ENCODE measurements around the gene PLEKHA5. TPM values are rescaled to one million over a fixed set of nuclear protein-coding genes. Genes with fewer than 3 reads are reported as not detected.
"Not testable (repeated sequence)": the region's sequence is repeated elsewhere in the genome, so short reads cannot be mapped to it uniquely, and the experiment has no call there.

The PLEKHA5 gene
- total RNA-seq, 1 donor from 2014 or later = 60.8 TPM

DNA sequence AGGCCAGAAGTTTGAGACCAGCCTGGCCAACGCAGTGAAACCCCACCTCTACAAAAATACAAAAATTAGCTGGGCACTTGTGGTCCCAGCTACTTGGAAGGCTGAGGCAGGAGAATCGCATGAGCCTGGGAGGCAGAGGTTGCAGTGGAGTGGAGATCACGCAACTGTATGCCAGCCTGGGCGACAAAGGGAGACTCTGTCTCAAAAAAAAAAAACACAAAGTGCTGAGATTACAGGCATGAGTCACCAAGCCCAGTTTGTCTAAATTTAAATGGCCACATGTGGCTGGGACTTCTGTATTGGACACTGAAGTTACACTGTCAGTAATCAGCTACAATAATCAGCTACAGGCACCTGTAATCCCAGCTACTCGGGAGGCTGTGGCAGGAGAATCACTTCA is 208.9 kb downstream of the PLEKHA5 start:
- H3K4me1 ChIP-seq = no peaks in the 10 kb centered on the region
- peaks cover 19% of the 10 kb centered on the region for H3K9me3 ChIP-seq (replicated peaks)
- peaks cover 66% of the 10 kb centered on the region for H3K36me3 ChIP-seq
- no peak for DNase-seq
- no peak overlapping the region for H3K4me3 ChIP-seq
- no peak overlapping the region for H3K27ac ChIP-seq (replicated peaks)
- intact Hi-C loops (cut with micrococcal nuclease) = no loop called here
- TF ChIP-seq CTCF (IDR thresholded peaks at IDR 0.05; ENCODE audit: borderline replicate concordance) = no peak
- H3K27me3 ChIP-seq (ENCODE audit: low read depth) = no peaks in the 10 kb centered on the region

DNA sequence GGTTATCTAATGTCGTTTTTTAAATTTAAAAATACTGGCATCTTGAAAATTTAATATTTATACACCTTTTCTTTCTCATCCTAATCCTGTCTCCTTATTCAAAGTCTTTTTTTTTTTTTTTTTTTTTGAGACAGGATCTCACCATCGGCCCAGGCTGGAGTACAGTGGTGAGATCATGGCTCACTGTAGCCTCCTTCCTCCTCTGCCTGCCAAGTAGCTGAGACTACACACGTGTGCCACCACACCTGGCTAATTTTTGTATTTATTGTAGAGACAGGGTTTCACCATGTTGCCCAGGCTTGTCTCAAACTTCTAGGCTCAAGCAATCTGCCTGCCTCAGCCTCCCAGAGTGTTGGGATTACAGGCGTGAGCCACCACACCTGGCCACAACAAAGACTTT is 221.3 kb downstream of the PLEKHA5 start:
- not testable (repeated sequence) for H3K27ac ChIP-seq (replicated peaks)

GRCh38 chr12:19351346-19351745 is 221.8 kb downstream of the PLEKHA5 start:
- intact Hi-C loops (cut with micrococcal nuclease) = no loop called here
- Histone ChIP-seq H3K4me1 (no peaks in the 10 kb centered on the region), H3K4me3 (no peak overlapping the region), H3K27ac (replicated peaks) (no peak overlapping the region), H3K36me3 (peaks cover 96% of the 10 kb centered on the region), H3K9me3 (replicated peaks) (no peaks in the 10 kb centered on the region), H3K27me3 (ENCODE audit: low read depth) (no peaks in the 10 kb centered on the region)
- no peak for DNase-seq
- no peak for TF ChIP-seq CTCF (IDR thresholded peaks at IDR 0.05; ENCODE audit: borderline replicate concordance)

More for the DNA sequence above, 221.3 kb downstream of the PLEKHA5 start:
- H3K4me3 ChIP-seq; DNase-seq; intact Hi-C loops (cut with micrococcal nuclease); H3K9me3 ChIP-seq (replicated peaks); H3K4me1 ChIP-seq; H3K27me3 ChIP-seq (ENCODE audit: low read depth): not testable (repeated sequence)
- H3K36me3 ChIP-seq = peaks cover 95% of the 10 kb centered on the region

DNA sequence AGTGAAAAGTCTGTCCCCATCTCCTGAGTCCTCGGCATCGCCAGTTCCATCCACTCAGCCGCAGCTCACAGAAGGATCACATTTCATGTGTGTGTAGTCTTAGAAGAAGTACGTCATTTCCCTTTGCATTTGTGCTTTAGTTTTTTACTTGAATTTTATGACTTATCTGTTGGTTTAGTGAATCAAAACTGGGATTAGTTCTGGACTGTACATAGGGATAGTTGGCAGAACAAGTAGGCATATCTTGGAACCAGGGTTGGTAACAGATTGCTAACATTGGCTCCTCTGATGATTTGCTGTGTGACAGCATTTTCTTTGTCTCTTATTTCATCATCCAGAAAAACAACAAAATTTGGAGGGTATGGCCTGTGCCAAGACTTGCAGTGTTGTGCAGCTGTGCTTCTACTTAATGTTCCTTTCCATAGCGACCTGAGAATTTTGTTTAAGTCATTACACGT is 240.2 kb downstream of the PLEKHA5 start:
- Histone ChIP-seq H3K27ac (replicated peaks) (peak overlapping the region; percentile 54), H3K9me3 (replicated peaks) (no peaks in the 10 kb centered on the region), H3K36me3 (peaks cover 89% of the 10 kb centered on the region), H3K4me1 (peaks cover 9% of the 10 kb centered on the region), H3K4me3 (no peak overlapping the region), H3K27me3 (ENCODE audit: low read depth) (no peaks in the 10 kb centered on the region)
- intact Hi-C loops (cut with micrococcal nuclease) = no loop called here
- no peak for DNase-seq
- TF ChIP-seq CTCF (IDR thresholded peaks at IDR 0.05; ENCODE audit: borderline replicate concordance) = no peak

DNA sequence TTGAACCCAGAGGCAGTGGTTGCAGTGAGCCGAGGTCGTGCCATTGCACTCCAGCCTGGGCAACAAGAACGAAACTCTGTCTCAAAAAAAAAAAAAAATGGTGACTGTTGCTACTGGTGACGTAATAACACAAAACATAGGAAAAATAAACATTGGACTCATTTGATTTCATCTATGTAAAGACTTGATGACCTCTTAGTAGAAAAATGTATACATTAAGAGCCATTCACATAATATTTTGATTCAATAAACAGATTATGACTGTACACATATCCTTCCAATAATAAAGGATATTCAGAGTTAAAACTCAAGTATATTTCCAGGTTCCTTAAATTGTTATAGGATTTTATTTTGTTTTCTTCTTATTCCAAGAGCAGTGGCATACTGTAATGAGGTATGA is 244.1 kb downstream of the PLEKHA5 start:
- no peak overlapping the region for H3K4me3 ChIP-seq
- intact Hi-C loops (cut with micrococcal nuclease) = no loop called here
- H3K27me3 ChIP-seq (ENCODE audit: low read depth) = no peaks in the 10 kb centered on the region
- no peak for TF ChIP-seq CTCF (IDR thresholded peaks at IDR 0.05; ENCODE audit: borderline replicate concordance)
- peaks cover 9% of the 10 kb centered on the region for H3K4me1 ChIP-seq
- peaks cover 86% of the 10 kb centered on the region for H3K36me3 ChIP-seq
- DNase-seq = no peak
- no peaks in the 10 kb centered on the region for H3K9me3 ChIP-seq (replicated peaks)
- no peak overlapping the region for H3K27ac ChIP-seq (replicated peaks)

- H3K4me3 ChIP-seq = no peak overlapping the region
- no peak for DNase-seq
- peaks cover 69% of the 10 kb centered on the region for H3K36me3 ChIP-seq
- TF ChIP-seq CTCF (IDR thresholded peaks at IDR 0.05; ENCODE audit: borderline replicate concordance) = no peak
- no peaks in the 10 kb centered on the region for H3K27me3 ChIP-seq (ENCODE audit: low read depth)
- H3K4me1 ChIP-seq = no peaks in the 10 kb centered on the region
- no peak overlapping the region for H3K27ac ChIP-seq (replicated peaks)
- no peaks in the 10 kb centered on the region for H3K9me3 ChIP-seq (replicated peaks)
- intact Hi-C loops (cut with micrococcal nuclease) = no loop called here
These were observed 246.4 kb downstream of the PLEKHA5 start for GRCh38 chr12:19375888-19376287.
